HCEC 1CT (cell line): ENCODE measurements around the gene METTL1.
"Not testable (repeated sequence)": the region's sequence is repeated elsewhere in the genome, so short reads cannot be mapped to it uniquely, and the experiment has no call there.

Source experiments
- DNase-seq: peaks from one replicate; pipeline ENCODE4 v3.0.0-alpha.2; 2017

Gene METTL1

DNA sequence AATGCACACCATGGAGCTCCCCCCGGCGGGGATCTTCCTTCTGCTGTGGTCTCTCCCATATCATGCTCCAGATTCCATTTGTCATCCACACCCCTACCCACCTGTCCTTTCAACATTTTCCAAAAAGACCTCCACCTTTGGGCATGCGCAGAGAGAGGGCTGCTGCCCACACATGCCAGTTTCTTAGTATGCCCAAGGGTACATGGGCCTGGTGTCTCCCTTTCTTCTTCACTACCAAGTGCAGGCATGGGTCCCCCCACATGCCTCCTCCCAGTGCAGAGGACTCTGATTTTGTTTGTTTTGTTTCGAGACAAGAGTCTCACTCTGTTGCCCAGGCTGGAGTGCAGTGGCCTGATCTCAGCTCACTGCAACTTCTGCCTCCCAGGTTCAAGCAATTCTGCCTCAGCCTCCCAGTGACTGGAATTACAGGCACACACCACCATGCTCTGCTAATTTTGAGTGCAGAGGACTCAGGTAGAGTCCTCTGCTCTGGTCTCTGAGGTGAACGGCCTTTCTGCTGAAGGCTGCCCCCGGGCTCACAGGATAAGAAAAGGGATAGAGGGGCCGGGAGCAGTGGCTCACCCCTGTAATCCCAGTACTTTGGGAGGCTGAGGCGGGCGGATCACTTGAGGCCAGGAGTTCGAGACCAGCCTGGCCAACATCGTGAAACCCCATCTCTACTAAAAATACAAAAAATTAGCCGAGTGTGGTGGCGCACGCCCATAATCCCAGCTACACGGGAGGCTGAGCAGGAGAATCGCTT lies 49.9 kb downstream of the METTL1 start:
- not testable (repeated sequence) for DNase-seq

DNA sequence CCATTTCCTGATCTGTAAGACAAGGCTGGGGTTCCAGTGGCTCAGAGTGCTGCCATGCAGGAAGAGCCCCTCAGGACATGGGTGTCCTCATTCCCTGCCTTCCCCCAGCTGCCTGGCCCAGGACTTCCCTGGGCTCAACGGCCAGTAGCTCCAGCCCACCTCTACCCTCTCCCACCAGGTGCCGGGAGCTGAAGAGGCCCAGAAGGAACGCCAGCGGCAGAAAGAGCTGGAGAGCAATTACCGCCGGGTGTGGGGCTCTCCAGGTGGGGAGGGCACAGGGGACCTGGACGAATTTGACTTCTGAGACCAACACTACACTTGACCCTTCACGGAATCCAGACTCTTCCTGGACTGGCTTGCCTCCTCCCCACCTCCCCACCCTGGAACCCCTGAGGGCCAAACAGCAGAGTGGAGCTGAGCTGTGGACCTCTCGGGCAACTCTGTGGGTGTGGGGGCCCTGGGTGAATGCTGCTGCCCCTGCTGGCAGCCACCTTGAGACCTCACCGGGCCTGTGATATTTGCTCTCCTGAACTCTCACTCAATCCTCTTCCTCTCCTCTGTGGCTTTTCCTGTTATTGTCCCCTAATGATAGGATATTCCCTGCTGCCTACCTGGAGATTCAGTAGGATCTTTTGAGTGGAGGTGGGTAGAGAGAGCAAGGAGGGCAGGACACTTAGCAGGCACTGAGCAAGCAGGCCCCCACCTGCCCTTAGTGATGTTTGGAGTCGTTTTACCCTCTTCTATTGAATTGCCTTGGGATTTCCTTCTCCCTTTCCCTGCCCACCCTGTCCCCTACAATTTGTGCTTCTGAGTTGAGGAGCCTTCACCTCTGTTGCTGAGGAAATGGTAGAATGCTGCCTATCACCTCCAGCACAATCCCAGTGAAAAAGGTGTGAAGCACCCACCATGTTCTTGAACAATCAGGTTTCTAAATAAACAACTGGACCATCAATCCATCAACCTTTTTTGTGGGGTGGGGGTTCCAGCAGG lies 51.0 kb downstream of the METTL1 start:
- DNase-seq: no peak

DNA sequence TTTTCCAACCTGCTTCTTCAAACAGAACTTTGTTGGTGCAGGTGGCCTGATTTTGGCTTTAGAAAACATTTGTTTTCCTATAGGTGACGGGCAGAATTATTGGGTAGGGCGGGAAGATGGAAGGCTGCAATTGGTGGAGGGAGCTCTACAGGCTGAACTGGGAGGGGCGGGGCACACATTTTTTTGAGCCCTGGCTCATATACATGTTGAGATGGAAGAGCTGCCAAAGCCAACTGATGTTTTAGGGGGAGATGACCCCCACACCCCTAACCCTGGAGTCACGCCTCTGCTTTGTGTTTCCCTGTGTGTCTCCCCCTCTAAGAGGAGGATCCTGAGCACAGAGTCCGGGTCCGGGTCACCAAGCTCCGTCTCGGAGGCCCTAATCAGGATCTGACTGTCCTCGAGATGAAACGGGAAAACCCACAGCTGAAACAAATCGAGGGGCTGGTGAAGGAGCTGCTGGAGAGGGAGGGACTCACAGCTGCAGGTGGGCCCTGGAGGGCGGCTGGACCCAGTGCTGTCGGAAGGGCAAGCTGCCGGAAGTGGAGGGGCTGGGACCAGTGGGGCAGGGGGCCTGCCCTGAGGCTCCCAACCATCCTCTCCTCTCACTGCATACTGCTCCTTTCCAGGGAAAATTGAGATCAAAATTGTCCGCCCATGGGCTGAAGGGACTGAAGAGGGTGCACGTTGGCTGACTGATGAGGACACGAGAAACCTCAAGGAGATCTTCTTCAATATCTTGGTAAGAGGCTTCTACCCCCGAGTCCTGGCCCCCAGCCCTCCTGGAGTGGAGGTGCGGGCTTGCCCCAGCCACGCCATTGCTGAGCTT lies 51.9 kb downstream of the METTL1 start:
- DNase-seq: no peak

DNA sequence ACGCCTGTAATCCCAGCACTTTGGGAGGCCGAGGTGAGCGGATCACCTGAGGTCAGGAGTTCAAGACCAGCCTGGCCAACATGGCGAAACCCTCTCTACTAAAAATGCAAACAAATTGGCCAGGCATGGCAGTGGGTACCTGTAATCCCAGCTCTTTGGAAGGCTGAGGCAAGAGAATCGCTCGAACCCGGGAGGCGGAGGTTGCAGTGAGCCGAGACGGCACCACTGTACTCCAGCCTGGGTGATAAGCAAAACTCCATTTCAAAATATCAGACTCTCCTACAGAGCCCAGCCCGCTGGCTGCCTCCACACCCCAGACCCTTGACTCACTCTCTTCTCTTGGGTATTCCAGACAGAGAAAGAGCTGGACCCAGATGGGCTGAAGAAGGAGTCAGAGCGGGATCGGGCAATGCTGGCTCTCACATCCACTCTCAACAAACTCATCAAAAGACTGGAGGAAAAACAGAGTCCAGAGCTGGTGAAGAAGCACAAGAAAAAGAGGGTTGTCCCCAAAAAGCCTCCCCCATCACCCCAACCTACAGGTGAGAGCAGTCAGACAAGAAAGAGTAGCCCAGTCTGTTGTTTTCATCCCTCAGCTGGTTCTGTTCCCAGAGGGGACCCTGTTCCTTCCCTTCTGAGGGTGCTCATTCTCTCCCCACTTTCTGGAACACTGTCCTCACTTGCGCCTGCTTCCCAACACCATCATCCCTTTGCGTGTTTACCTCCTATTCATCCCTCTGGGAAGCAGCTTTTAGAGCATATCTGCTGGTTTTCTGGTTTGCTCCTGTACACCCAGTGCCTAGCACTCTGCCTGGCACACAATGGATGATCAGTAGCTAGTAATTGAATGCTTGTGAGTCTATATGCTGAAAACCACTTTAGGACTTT lies 53.0 kb downstream of the METTL1 start:
- DNase-seq: no peak
